ENCODE data around the gene STK36. TPM values are rescaled to one million over a fixed set of nuclear protein-coding genes. Genes with fewer than 3 reads are reported as not detected.
A peak's percentile ranks its signal among the peaks of the same experiment; 100 is the strongest.

The STK36 gene, protein sequence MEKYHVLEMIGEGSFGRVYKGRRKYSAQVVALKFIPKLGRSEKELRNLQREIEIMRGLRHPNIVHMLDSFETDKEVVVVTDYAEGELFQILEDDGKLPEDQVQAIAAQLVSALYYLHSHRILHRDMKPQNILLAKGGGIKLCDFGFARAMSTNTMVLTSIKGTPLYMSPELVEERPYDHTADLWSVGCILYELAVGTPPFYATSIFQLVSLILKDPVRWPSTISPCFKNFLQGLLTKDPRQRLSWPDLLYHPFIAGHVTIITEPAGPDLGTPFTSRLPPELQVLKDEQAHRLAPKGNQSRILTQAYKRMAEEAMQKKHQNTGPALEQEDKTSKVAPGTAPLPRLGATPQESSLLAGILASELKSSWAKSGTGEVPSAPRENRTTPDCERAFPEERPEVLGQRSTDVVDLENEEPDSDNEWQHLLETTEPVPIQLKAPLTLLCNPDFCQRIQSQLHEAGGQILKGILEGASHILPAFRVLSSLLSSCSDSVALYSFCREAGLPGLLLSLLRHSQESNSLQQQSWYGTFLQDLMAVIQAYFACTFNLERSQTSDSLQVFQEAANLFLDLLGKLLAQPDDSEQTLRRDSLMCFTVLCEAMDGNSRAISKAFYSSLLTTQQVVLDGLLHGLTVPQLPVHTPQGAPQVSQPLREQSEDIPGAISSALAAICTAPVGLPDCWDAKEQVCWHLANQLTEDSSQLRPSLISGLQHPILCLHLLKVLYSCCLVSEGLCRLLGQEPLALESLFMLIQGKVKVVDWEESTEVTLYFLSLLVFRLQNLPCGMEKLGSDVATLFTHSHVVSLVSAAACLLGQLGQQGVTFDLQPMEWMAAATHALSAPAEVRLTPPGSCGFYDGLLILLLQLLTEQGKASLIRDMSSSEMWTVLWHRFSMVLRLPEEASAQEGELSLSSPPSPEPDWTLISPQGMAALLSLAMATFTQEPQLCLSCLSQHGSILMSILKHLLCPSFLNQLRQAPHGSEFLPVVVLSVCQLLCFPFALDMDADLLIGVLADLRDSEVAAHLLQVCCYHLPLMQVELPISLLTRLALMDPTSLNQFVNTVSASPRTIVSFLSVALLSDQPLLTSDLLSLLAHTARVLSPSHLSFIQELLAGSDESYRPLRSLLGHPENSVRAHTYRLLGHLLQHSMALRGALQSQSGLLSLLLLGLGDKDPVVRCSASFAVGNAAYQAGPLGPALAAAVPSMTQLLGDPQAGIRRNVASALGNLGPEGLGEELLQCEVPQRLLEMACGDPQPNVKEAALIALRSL (N-terminal part only)
- 1 to 10 TPM; 6.0 to 8.5 TPM for total RNA-seq

GRCh38 chr2:218671654-218672566 is at the start of gene STK36, which contains the start of gene RNF25:
TSS of gene STK36 (plus strand) at chr2:218672086. CDS start at chr2:218672830, 744 bp downstream.
TSS of gene RNF25 (minus strand) at chr2:218672002. CDS start at chr2:218671970, 32 bp downstream.
- Histone ChIP-seq H3K4me3 (peak within 1 kb of the TSS; percentile 85 to 88), H3K36me3 (peaks cover 31% of the 10 kb centered on the region), H3K27me3 (no peaks in the 10 kb centered on the region), H3K9me3 (no peaks in the 10 kb centered on the region), H3K27ac (peak within 1 kb of the TSS; percentile 67 to 75), H3K4me1 (peaks cover 0 to 17% of the 10 kb centered on the region in 2 donors)
- no peak for TF ChIP-seq CTCF (IDR thresholded peaks at IDR 0.05)
- DNase-seq (ENCODE audit: low spot score): peak; percentile 82

DNA sequence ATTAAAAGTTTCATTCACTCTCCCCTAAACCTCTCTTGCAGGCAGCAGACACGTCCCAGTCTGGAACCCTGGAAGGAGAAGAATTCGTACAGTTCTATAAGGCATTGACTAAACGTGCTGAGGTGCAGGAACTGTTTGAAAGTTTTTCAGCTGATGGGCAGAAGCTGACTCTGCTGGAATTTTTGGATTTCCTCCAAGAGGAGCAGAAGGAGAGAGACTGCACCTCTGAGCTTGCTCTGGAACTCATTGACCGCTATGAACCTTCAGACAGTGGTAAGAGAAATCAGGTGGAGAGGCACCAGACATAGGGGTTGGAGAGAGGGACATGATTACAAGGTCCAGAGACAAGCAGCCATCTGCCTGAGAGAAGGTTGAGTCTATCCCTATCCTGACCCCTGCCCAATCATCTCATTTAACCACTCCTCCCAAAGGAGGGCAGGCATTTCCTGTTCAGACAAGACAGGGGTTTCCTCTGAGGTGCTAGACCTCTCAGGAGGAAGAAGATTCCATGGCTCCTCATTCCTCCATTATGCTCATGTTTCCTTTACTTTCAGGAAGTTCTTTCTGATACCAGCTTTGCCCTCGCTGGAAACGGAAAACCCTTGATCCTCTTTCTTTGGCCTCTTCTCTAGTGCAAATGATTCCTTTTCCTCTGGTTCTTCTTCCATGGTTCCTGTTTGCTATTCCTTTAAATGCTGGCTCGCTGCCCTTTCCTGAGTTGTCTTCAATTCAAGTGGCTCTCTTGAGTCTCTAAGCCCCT is 49.1 kb upstream of the STK36 start:
- no peak overlapping the region for H3K27ac ChIP-seq
- TF ChIP-seq CTCF (IDR thresholded peaks at IDR 0.05): no peak
- no peaks in the 10 kb centered on the region for H3K27me3 ChIP-seq
- H3K4me3 ChIP-seq: no peak overlapping the region
- H3K36me3 ChIP-seq: no peaks in the 10 kb centered on the region
- no peaks in the 10 kb centered on the region for H3K9me3 ChIP-seq
- H3K4me1 ChIP-seq: no peaks in the 10 kb centered on the region
- no peak for DNase-seq (ENCODE audit: low spot score)

- Histone ChIP-seq H3K27me3 (no peaks in the 10 kb centered on the region), H3K4me3 (no peak overlapping the region), H3K36me3 (no peaks in the 10 kb centered on the region), H3K9me3 (no peaks in the 10 kb centered on the region), H3K4me1 (no peaks in the 10 kb centered on the region), H3K27ac (no peak overlapping the region)
- no peak for TF ChIP-seq CTCF (IDR thresholded peaks at IDR 0.05)
- no peak for DNase-seq (ENCODE audit: low spot score)
Observed at GRCh38 chr2:218623366-218623705, 48.5 kb upstream of the STK36 start.

DNA sequence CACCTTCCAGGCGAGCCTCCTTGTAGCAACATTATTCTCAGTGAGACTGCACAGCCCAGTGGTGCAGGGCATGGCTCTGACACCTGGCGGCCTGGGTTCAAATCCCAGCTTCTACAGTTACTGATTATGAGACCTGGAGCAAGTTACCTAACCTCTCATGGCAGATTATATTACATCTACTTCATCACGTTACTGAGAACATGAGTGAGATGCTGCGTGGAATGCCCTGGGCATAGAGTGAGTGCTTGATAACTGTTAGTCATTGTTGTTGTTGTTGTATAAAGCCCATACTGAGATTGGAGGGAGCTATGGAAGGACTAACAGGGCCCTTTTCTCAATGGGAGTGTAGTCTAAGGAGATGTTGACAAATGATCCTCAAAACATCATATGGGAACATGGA is 45.5 kb upstream of the STK36 start:
- no peak for TF ChIP-seq CTCF (IDR thresholded peaks at IDR 0.05)
- no peak for DNase-seq (ENCODE audit: low spot score)
- H3K27ac ChIP-seq: no peak overlapping the region
- no peak overlapping the region for H3K4me3 ChIP-seq
- no peaks in the 10 kb centered on the region for H3K4me1 ChIP-seq
- H3K36me3 ChIP-seq: no peaks in the 10 kb centered on the region
- H3K9me3 ChIP-seq: no peaks in the 10 kb centered on the region
- no peaks in the 10 kb centered on the region for H3K27me3 ChIP-seq
